Astrocyte (in vitro differentiated cells and primary cell): ENCODE results near the gene SEC22A. TPM values are rescaled to one million over a fixed set of nuclear protein-coding genes. Genes with fewer than 3 reads are reported as not detected.

Source experiments
- DNase-seq: peaks from one replicate; pipeline ENCODE4 v3.0.0-alpha.2; 2010; ENCODE audit warnings: low read depth
- FAIRE-seq: peaks from 2 replicates; lab custom pipeline; 2011; peaks lifted over from hg19 to GRCh38; lab: Jason Lieb, UNC
- H2AFZ ChIP-seq: 2 replicates; pipeline ENCODE4 v1.6.0; 2012; ENCODE audit warnings: low read depth, low read length, inconsistent platforms
- H3K27ac ChIP-seq: 2 replicates; pipeline ENCODE4 v1.5.1; 2011; ENCODE audit warnings: low read depth, low read length, inconsistent platforms
- H3K27me3 ChIP-seq: 2 replicates; pipeline ENCODE4 v1.6.0; 2011; ENCODE audit warnings: low read length, inconsistent platforms; ENCODE audit not compliant: insufficient read depth
- H3K36me3 ChIP-seq: 2 replicates; pipeline ENCODE4 v1.5.1; 2011; ENCODE audit warnings: low read length, inconsistent platforms; ENCODE audit not compliant: insufficient read depth
- H3K4me1 ChIP-seq: 2 replicates; pipeline ENCODE4 v1.5.1; 2011; ENCODE audit warnings: low read length, inconsistent platforms; ENCODE audit not compliant: insufficient read depth
- H3K4me2 ChIP-seq: 2 replicates; pipeline ENCODE4 v1.6.0; 2012; ENCODE audit warnings: low read length, inconsistent platforms
- H3K4me3 ChIP-seq: 2 replicates; pipeline ENCODE4 v1.5.1; 2011; ENCODE audit warnings: low read depth, mild to moderate bottlenecking, low read length, inconsistent platforms; ENCODE audit not compliant: insufficient read depth
- H3K79me2 ChIP-seq: 2 replicates; pipeline ENCODE4 v1.6.0; 2012; ENCODE audit warnings: mild to moderate bottlenecking, low read length, inconsistent platforms; ENCODE audit not compliant: insufficient read depth
- H3K9ac ChIP-seq: 2 replicates; pipeline ENCODE4 v1.6.0; 2012; ENCODE audit warnings: mild to moderate bottlenecking, low read length, inconsistent platforms
- H3K9me3 ChIP-seq: 2 replicates; pipeline ENCODE4 v1.5.1; 2012; ENCODE audit warnings: low read depth, mild to moderate bottlenecking, low read length, inconsistent platforms; ENCODE audit not compliant: insufficient read depth
- H4K20me1 ChIP-seq: 2 replicates; pipeline ENCODE4 v1.6.0; 2012; ENCODE audit warnings: low read length, inconsistent platforms; ENCODE audit not compliant: insufficient read depth
- H3K27ac Mint-ChIP-seq: one replicate; pipeline ENCODE4 v1.8.0; 2021; ENCODE audit warnings: mild to moderate bottlenecking, mixed read lengths; ENCODE audit not compliant: unreplicated experiment
- H3K27me3 Mint-ChIP-seq: one replicate; pipeline ENCODE4 v1.8.0; 2021; ENCODE audit warnings: low read depth, mixed read lengths; ENCODE audit not compliant: unreplicated experiment
- H3K36me3 Mint-ChIP-seq: one replicate; pipeline ENCODE4 v1.8.0; 2021; ENCODE audit warnings: low read depth, mixed read lengths; ENCODE audit not compliant: unreplicated experiment
- H3K4me1 Mint-ChIP-seq: one replicate; pipeline ENCODE4 v1.8.0; 2021; ENCODE audit warnings: low read depth, mixed read lengths; ENCODE audit not compliant: unreplicated experiment
- H3K4me3 Mint-ChIP-seq: one replicate; pipeline ENCODE4 v1.8.0; 2021; ENCODE audit warnings: mild to moderate bottlenecking, moderate library complexity, mixed read lengths; ENCODE audit not compliant: unreplicated experiment
- H3K9me3 Mint-ChIP-seq: one replicate; pipeline ENCODE4 v1.8.0; 2021; ENCODE audit warnings: mild to moderate bottlenecking, mixed read lengths; ENCODE audit not compliant: unreplicated experiment
- CTCF ChIP-seq: IDR thresholded peaks from 2 replicates; pipeline ENCODE4 v1.5.1; 2011; ENCODE audit warnings: low read depth, mild to moderate bottlenecking, inconsistent platforms, low read length, moderate library complexity; ENCODE audit not compliant: insufficient read depth
- EZH2 ChIP-seq: IDR thresholded peaks from 2 replicates; pipeline ENCODE4 v1.6.1; 2012; ENCODE audit warnings: mild to moderate bottlenecking, low read length, inconsistent platforms; ENCODE audit not compliant: insufficient read depth
- total RNA-seq: library from RNA; stranded (reverse); gene quantifications from 2 replicates; pipeline ENCODE4 v1.2.1, GENCODE V29; 2021

SEC22A gene
- total RNA-seq, 1 donor from 2014 or later: 10.9 TPM

- TF ChIP-seq CTCF: no peak
- no peak for TF ChIP-seq EZH2
- peaks cover 17% of the 10 kb centered on the region for H3K36me3 ChIP-seq
- DNase-seq: no peak
These were observed 42.8 kb upstream of the SEC22A start for GRCh38 chr3:123158899-123159390.

GRCh38 chr3:123159926-123160635, 41.7 kb upstream of the SEC22A start:
- H3K4me1 Mint-ChIP-seq: peaks cover 7% of the 10 kb centered on the region
- no peak overlapping the region for H3K4me3 Mint-ChIP-seq
- TF ChIP-seq CTCF (no peak), EZH2 (no peak)
- Histone ChIP-seq H3K4me2 (no peak overlapping the region), H4K20me1 (peaks cover 17% of the 10 kb centered on the region), H3K4me1 (no peaks in the 10 kb centered on the region), H3K27me3 (no peaks in the 10 kb centered on the region), H3K36me3 (peaks cover 23% of the 10 kb centered on the region), H3K9me3 (no peaks in the 10 kb centered on the region), H3K79me2 (no peaks in the 10 kb centered on the region), H3K4me3 (no peak overlapping the region), H3K9ac (no peak overlapping the region), H3K27ac (no peak overlapping the region), H2AFZ (no peak overlapping the region)
- H3K9me3 Mint-ChIP-seq: no peaks in the 10 kb centered on the region
- FAIRE-seq (no peak), DNase-seq (peak; percentile 33)
- no peaks in the 10 kb centered on the region for H3K27me3 Mint-ChIP-seq
- peaks cover 40% of the 10 kb centered on the region for H3K36me3 Mint-ChIP-seq
- no peak overlapping the region for H3K27ac Mint-ChIP-seq

More at GRCh38 chr3:123158899-123159390, 42.8 kb upstream of the SEC22A start:
- H3K9me3 ChIP-seq: no peaks in the 10 kb centered on the region
- H3K9ac ChIP-seq: no peak overlapping the region
- Mint-ChIP-seq H3K27ac (peak overlapping the region; percentile 18), H3K4me3 (no peak overlapping the region), H3K9me3 (no peaks in the 10 kb centered on the region), H3K4me1 (peaks cover 7% of the 10 kb centered on the region), H3K36me3 (peaks cover 36% of the 10 kb centered on the region), H3K27me3 (no peaks in the 10 kb centered on the region)
- no peak overlapping the region for H3K4me3 ChIP-seq
- H3K27me3 ChIP-seq: no peaks in the 10 kb centered on the region
- no peaks in the 10 kb centered on the region for H3K4me1 ChIP-seq
- peaks cover 17% of the 10 kb centered on the region for H4K20me1 ChIP-seq
- H3K79me2 ChIP-seq: no peaks in the 10 kb centered on the region
- no peak overlapping the region for H2AFZ ChIP-seq
- FAIRE-seq: no peak
- no peak overlapping the region for H3K4me2 ChIP-seq
- H3K27ac ChIP-seq: no peak overlapping the region

- peaks cover 34% of the 10 kb centered on the region for H3K36me3 Mint-ChIP-seq
- no peaks in the 10 kb centered on the region for H3K9me3 Mint-ChIP-seq
- H3K27ac Mint-ChIP-seq: no peak overlapping the region
- Histone ChIP-seq H3K79me2 (no peaks in the 10 kb centered on the region), H3K9ac (no peak overlapping the region), H2AFZ (no peak overlapping the region), H3K4me2 (no peak overlapping the region), H4K20me1 (peaks cover 19% of the 10 kb centered on the region), H3K4me3 (no peak overlapping the region), H3K4me1 (no peaks in the 10 kb centered on the region), H3K9me3 (no peaks in the 10 kb centered on the region), H3K36me3 (peaks cover 25% of the 10 kb centered on the region), H3K27me3 (no peaks in the 10 kb centered on the region), H3K27ac (no peak overlapping the region)
- DNase-seq: no peak
- H3K4me3 Mint-ChIP-seq: no peak overlapping the region
- TF ChIP-seq CTCF: no peak
- no peak for FAIRE-seq
- H3K4me1 Mint-ChIP-seq: peaks cover 7% of the 10 kb centered on the region
- H3K27me3 Mint-ChIP-seq: no peaks in the 10 kb centered on the region
These were observed 40.6 kb upstream of the SEC22A start for GRCh38 chr3:123161167-123161566.
